Smooth muscle cell of the pulmonary artery (primary cell): Measurements from ENCODE around the gene HSD17B12. TPM values are rescaled to one million over a fixed set of nuclear protein-coding genes. Genes with fewer than 3 reads are reported as not detected.

Experiments used
- total RNA-seq: library from RNA; depleted of rRNA; stranded (reverse); fragments of >200 nt; gene quantifications from 2 replicates; pipeline ENCODE4 v1.2.3, GENCODE V29; 2014

HSD17B12 gene
- total RNA-seq: 105 and 108 TPM in 2 replicates

GRCh38 chr11:43680521-43681400 lies at the start of gene HSD17B12:
Gene HSD17B12, plus strand, starts transcription at chr11:43680738. Its CDS starts 90 bp downstream, at chr11:43680828.

DNA sequence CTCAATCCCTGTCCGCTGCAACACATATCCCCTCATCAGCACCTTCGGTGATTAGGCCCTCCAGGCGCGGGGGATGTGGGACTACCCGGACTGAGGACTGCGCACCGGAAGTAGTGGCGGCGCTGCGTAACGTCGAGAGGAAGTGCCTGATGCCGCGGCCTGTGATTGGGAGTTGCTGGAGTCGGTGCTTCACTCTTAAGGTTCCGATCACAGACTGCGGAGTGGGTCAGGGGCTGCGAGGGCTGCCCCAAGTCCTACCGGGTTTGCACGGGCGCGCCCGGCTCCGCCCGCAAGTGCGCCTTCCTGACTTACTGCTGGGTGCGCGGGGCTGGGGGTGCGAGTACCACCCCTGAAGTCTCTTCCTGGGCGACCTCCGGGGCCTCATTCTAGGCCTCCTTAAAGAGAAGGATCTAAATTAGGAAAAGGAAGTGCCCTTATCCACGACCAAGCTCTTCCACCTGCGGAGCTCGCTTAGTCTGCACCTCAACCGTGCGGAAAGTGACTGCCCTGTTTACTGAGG lies 200.2 kb downstream of the HSD17B12 start, which contains the start of gene ALKBH3:
Gene ALKBH3, plus strand, starts transcription at position 192 of the 520 bp plus-strand sequence. CDS start 1,822 bp downstream, outside the sequence.

Other genes with a start within 250 kb of the HSD17B12 start
- 17.1 and 19.4 TPM in 2 replicates for gene ALKBH3, start 200.1 kb downstream of the HSD17B12 start, total RNA-seq